Measurements from ENCODE around the gene SMIM7.

SMIM7 gene

DNA sequence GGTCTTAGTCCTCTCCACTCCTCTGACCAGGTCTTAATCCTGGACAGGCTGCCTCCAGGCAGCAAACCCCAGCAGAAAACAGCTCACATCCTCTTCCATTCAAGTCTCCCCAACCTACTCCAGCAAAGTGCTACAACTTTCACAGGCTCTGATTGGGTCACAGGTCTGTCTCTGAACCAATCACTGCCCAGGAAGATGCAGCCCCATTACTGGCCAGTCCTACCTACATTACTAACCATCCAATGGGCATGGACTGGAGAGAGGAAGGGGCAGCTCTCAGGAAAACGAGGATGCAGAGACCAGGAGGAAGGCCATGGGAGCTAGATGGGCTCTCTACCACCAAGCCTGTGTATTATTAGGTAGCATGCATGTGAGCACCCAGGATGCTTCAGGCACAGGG is 44.1 kb downstream of the SMIM7 start:
- TF ChIP-seq, protein P1, sequence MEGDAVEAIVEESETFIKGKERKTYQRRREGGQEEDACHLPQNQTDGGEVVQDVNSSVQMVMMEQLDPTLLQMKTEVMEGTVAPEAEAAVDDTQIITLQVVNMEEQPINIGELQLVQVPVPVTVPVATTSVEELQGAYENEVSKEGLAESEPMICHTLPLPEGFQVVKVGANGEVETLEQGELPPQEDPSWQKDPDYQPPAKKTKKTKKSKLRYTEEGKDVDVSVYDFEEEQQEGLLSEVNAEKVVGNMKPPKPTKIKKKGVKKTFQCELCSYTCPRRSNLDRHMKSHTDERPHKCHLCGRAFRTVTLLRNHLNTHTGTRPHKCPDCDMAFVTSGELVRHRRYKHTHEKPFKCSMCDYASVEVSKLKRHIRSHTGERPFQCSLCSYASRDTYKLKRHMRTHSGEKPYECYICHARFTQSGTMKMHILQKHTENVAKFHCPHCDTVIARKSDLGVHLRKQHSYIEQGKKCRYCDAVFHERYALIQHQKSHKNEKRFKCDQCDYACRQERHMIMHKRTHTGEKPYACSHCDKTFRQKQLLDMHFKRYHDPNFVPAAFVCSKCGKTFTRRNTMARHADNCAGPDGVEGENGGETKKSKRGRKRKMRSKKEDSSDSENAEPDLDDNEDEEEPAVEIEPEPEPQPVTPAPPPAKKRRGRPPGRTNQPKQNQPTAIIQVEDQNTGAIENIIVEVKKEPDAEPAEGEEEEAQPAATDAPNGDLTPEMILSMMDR (IDR thresholded peaks at IDR 0.05): no peak
- Histone ChIP-seq H3K27ac (no peak overlapping the region), H3K4me3 (no peak overlapping the region)
- no peak for DNase-seq (ENCODE audit: low spot score)

DNA sequence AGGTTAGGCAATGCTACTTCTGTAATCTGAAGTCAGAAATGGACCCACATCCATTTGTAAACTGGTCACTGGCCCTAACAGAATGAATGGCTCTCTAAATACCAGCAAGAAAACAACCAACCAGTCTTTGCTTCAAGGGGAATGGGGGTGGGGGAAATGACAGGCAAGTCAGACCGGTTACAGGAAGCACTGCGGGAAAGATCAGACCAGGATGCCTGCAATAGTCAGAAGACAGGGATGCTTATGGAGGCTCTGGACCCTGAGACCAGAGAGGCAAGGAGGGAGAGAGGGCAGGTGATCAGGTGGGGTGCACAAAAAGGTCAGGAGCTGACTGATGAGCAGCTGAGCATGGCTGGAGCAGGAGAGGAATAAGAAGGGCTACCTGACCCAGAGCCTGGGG is 45.0 kb downstream of the SMIM7 start:
- no peak for DNase-seq (ENCODE audit: low spot score)
- Histone ChIP-seq H3K4me3 (no peak overlapping the region), H3K27ac (no peak overlapping the region)
- TF ChIP-seq, protein P1 (IDR thresholded peaks at IDR 0.05): no peak

DNA sequence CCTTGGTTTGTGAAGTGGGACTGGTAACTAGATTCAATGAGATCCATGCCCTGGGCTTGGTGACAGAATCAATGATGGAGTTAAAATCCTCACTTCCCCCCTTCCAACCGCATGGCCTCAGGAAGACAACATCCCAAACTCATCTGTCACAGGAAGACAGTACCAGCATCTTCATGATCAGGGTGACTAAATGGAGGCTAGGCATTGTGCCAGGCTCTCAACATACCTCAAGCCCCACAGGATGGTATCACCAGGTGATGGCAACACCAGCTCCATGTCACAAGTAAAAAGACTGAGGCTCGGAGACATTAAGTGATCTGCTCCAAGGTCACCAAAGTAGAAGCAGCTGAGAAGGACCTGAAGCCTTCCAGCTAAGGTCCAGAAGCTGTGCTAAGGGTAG is 46.1 kb downstream of the SMIM7 start:
- Histone ChIP-seq H3K27ac (no peak overlapping the region), H3K4me3 (no peak overlapping the region)
- DNase-seq (ENCODE audit: low spot score): no peak
- TF ChIP-seq, protein P1 (IDR thresholded peaks at IDR 0.05): no peak

DNA sequence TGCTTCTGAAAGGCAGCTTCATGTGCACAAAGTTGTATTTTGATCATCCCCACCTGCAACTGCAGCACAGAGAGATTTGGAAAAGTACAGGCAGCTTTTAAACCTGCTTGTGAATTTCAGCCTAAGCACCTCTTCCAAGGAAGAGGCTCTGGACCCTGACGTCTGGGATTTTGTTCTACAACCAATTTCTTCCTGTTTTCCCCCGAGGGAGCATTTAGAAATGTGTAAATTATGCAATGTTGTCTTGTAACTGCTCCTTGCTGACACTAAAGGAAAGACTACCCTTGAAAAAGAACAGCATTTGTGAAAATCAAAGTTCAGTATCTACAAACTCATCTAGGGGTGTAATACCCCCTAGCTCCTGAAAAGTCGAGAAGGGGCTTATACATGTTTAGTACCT is 47.3 kb downstream of the SMIM7 start:
- TF ChIP-seq, protein P1 (IDR thresholded peaks at IDR 0.05): no peak
- no peak overlapping the region for H3K4me3 ChIP-seq
- peak overlapping the region in 1 of 2 donors; percentile 12 for H3K27ac ChIP-seq
- no peak for DNase-seq (ENCODE audit: low spot score)

DNA sequence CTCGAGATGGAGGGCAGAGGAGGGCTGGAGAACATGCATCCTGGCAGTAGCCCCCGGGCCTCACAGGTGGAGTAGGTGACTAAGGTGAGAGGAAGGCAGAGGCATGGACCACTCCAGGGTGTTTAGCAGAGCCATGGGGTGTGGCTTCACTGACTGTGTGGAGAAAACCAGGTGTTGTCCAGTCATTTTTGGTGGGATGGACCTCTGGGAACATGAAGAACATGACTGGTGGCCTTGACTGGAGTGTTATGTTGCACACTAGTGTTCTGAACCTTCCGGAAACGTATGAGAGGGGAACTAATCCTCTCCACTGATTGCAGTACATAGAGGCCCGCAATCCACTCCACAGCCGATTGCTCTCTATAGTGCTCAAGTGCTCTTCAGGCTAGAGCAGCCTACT is 48.8 kb downstream of the SMIM7 start:
- no peak for DNase-seq (ENCODE audit: low spot score)
- TF ChIP-seq, protein P1 (IDR thresholded peaks at IDR 0.05): no peak
- H3K27ac ChIP-seq: no peak overlapping the region

DNA sequence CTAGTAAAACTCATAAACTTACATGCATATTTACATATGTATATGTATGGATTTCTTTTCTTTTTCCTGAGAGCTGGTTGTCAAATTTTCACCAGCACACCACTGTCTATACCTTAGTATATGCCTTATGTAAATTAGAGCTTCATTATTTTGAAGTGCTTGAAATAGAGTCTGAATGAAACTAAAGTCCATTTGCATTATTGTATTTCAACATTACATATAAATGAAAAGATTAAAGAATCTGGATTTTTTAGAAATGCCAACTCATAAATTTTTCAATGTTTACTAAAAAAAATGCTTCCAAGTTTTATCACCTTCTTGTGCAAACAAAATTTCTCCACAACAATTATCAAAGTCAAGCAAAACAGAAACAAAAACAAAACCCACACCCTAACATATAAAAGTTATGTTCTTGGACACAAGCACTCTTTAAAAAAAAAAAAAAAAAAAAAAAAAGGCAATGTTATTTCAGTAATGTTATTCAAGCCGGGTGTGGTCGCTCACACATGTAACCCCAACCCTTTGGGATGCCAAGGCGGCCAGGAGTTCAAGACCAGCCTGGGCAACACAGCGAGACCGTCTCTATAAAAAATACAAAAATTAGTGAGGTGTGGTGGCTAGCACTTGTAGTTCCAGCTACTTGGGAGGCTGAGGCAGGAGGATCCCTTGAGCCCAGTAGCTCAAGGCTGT is 50.3 kb downstream of the SMIM7 start:
- no peak overlapping the region for H3K27ac ChIP-seq
- no peak overlapping the region for H3K4me3 ChIP-seq
- TF ChIP-seq, protein P1 (IDR thresholded peaks at IDR 0.05): no peak
- DNase-seq (ENCODE audit: low spot score): no peak

More for the DNA sequence above, 48.8 kb downstream of the SMIM7 start:
- H3K4me3 ChIP-seq: no peak overlapping the region

DNA sequence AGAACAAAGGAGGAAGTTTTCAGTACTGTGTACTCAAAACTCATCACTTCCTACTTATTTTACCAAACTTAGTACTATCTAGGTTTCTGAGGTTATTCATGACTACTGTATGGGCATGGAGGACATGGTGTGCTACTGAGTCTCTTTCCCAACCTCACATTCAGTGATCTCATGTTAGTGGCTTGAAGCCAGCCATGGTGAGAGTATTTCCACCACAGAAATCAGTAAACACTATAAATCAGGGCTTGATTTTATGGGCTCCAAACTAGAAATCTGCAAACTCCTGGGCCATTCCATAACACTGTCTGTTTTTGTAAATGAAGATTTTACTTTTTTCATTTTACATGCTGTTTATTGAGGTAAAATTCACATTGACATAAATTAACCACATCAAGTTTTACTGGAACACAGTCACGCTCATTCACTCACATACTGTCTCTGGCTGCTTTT is 51.6 kb downstream of the SMIM7 start:
- TF ChIP-seq, protein P1 (IDR thresholded peaks at IDR 0.05): no peak
- no peak for DNase-seq (ENCODE audit: low spot score)
- H3K27ac ChIP-seq: peak overlapping the region; percentile 72 to 79
- no peak overlapping the region for H3K4me3 ChIP-seq
